ENCODE data around the gene NXNL2. TPM values are rescaled to one million over a fixed set of nuclear protein-coding genes. Genes with fewer than 3 reads are reported as not detected.

The NXNL2 gene
- total RNA-seq, 1 experiment from 2014 or later: 0.86 TPM

DNA sequence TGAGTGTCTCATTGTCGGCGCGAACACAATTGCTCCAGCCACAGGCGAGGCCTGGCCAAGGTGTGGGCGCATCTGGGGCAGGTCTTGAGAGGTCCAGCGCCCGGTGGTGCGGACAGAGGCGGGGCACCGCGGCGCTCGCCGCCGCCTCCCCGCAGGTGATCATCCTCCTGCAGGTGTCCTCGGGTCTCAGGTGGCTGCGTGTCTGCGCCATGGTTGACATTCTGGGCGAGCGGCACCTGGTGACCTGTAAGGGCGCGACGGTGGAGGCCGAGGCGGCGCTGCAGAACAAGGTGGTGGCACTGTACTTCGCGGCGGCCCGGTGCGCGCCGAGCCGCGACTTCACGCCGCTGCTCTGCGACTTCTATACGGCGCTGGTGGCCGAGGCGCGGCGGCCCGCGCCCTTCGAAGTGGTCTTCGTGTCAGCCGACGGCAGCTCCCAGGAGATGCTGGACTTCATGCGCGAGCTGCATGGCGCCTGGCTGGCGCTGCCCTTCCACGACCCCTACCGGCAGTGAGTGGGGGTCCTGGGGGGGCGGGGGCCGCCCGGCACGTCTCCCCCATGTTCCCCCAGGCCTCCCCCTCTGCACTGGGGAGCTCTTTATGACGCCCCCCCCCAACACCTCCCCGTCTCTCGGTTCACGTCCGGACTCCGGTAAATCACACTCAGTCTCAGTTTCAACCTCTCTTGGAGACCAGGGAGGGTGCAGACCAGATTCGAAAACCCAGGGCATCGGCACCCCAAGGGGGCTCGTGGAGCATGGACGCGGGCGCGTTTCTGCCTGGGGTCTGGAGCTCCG is 446 bp downstream of the NXNL2 start:
- intact Hi-C loops (cut with micrococcal nuclease): loop anchor here (10.0 kb wide), 1 partner anchor 141 kb away; no protein-coding TSS in a partner anchor
- no peaks in the 10 kb centered on the region for H4K20me1 ChIP-seq (ENCODE audit: insufficient read depth)

More for the DNA sequence above, 446 bp downstream of the NXNL2 start:
- H2AFZ ChIP-seq (ENCODE audit: low read depth, low read length, poor library complexity, severe bottlenecking): no peak overlapping the region
- peaks cover 15 to 33% of the 10 kb centered on the region in 2 experiments for H3K4me1 ChIP-seq (ENCODE audit: control insufficient read depth in 1 of 2, insufficient read depth in 2 of 2, low read length in 2 of 2)
- peak overlapping the region; percentile 96 for H3K4me2 ChIP-seq (ENCODE audit: low read length)
- BruUV-seq (replicated peaks): no TSS peak
- H3K9ac ChIP-seq (ENCODE audit: low read length): peak overlapping the region; percentile 55
- ChIA-PET RAD21 (ENCODE audit: low non-redundant PET in 1 of 2, low total read pairs in 2 of 2, uncharacterized antibody in 2 of 2, unreplicated experiment in 2 of 2) (interaction anchor here in 1 of 2 experiments (0.7 kb wide), 1 partner anchor 254 kb away, joined by 8 read pairs; no protein-coding TSS in a partner anchor), CTCF (interaction anchor here (0.7 kb wide), 1 partner anchor 55 kb away, joined by 3 read pairs; no protein-coding TSS in a partner anchor), POLR2A (interaction anchor here (0.6 to 0.7 kb wide), 3 partner anchors 461 to 1182 kb away, joined by 3 to 6 read pairs (median 3); no protein-coding TSS in a partner anchor)
- DNase-seq (ENCODE audit: low read depth, low spot score): no peak
- H3K9me3 ChIP-seq (ENCODE audit: control insufficient read depth in 1 of 2, insufficient read depth in 1 of 2, low read depth in 1 of 2, low read length in 2 of 2): no peaks in the 10 kb centered on the region
- no peaks in the 10 kb centered on the region for H3K36me3 ChIP-seq (ENCODE audit: control insufficient read depth in 1 of 2, insufficient read depth in 2 of 2, low read length in 2 of 2)
- no peaks in the 10 kb centered on the region for H3K27me3 ChIP-seq (ENCODE audit: insufficient read depth, low read length)
- H3K9me2 ChIP-seq (ENCODE audit: insufficient read depth): no peaks in the 10 kb centered on the region
- TF ChIP-seq ZFX (IDR thresholded peaks at IDR 0.05) (no peak), RAD21 (IDR thresholded peaks at IDR 0.05; ENCODE audit: low read depth) (no peak), TCF7L2 (IDR thresholded peaks at IDR 0.05; ENCODE audit: borderline replicate concordance, extremely low read depth, insufficient read depth, insufficient read length) (no peak), ZNF274 (IDR thresholded peaks at IDR 0.05; ENCODE audit: low read depth, low read length) (no peak), FOSL1 (IDR thresholded peaks at IDR 0.05; ENCODE audit: low read depth) (no peak), EGR1 (IDR thresholded peaks at IDR 0.05; ENCODE audit: low read depth) (no peak), SRF (IDR thresholded peaks at IDR 0.05; ENCODE audit: low read depth) (no peak), EZH2 (IDR thresholded peaks at IDR 0.05) (no peak)
- TF ChIP-seq, protein P1, sequence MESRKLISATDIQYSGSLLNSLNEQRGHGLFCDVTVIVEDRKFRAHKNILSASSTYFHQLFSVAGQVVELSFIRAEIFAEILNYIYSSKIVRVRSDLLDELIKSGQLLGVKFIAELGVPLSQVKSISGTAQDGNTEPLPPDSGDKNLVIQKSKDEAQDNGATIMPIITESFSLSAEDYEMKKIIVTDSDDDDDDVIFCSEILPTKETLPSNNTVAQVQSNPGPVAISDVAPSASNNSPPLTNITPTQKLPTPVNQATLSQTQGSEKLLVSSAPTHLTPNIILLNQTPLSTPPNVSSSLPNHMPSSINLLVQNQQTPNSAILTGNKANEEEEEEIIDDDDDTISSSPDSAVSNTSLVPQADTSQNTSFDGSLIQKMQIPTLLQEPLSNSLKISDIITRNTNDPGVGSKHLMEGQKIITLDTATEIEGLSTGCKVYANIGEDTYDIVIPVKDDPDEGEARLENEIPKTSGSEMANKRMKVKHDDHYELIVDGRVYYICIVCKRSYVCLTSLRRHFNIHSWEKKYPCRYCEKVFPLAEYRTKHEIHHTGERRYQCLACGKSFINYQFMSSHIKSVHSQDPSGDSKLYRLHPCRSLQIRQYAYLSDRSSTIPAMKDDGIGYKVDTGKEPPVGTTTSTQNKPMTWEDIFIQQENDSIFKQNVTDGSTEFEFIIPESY (IDR thresholded peaks at IDR 0.05; ENCODE audit: extremely low read depth, insufficient replicate concordance, low read length): no peak
- TF ChIP-seq, protein P2, sequence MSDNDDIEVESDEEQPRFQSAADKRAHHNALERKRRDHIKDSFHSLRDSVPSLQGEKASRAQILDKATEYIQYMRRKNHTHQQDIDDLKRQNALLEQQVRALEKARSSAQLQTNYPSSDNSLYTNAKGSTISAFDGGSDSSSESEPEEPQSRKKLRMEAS (IDR thresholded peaks at IDR 0.05): no peak
- peak overlapping the region; percentile 48 to 77 for H3K4me3 ChIP-seq (replicated peaks in 1 of 2; ENCODE audit: low read depth in 1 of 2, low read length in 2 of 2)
- peak; percentile 50 for ATAC-seq
- H3K27ac ChIP-seq (ENCODE audit: low read depth, low read length): peak overlapping the region; percentile 64; the same call in 1 of the 2 replicates
- H3K79me2 ChIP-seq (ENCODE audit: insufficient read depth, low read length): no peaks in the 10 kb centered on the region

Data from HCT116 (cell line).